H1 (cell line): Measurements from ENCODE around the gene RARA. TPM values are rescaled to one million over a fixed set of nuclear protein-coding genes. Genes with fewer than 3 reads are reported as not detected.
A peak's percentile ranks its signal among the peaks of the same experiment; 100 is the strongest.

Experiments used
- NRF1 ChIP-seq: IDR thresholded peaks from 2 replicates; pipeline ENCODE4 v1.6.1; 2011; ENCODE audit warnings: mild to moderate bottlenecking, low read depth, low read length, improper control_type of control experiment
- TEAD4 ChIP-seq: IDR thresholded peaks from 2 replicates; pipeline ENCODE4 v1.6.1; 2012; ENCODE audit warnings: low read depth, low read length, inconsistent platforms, mixed read lengths
- USF2 ChIP-seq: IDR thresholded peaks from 2 replicates; pipeline ENCODE4 v1.6.1; 2011; ENCODE audit warnings: low read length, improper control_type of control experiment
- polyA plus RNA-seq, 7 experiments: library from polyadenylated mRNA; depleted of rRNA in 3 of 7; stranded (reverse) in 5 of 7; unstranded in 2 of 7; fragments of >200 nt in 5 of 7; fragments of 200-250 nt in 2 of 7; gene quantifications; 1 replicate in 5 of 7; 2 replicates in 1 of 7; 4 replicates in 1 of 7; pipeline versions ENCODE4 v1.2.1 to v1.2.3, GENCODE V29; 2011 to 2013; ENCODE audit warnings: missing spikeins in 2 of 7, mixed read lengths in 2 of 7
- total RNA-seq: library from RNA; stranded (reverse); fragmentation: NEBNext Ultra II Directional; extraction: Animal tissue kit (Norgen Biotek cat#: 25700); gene quantifications from 2 replicates; pipeline ENCODE4 v1.2.1, GENCODE V29; 2021

The RARA gene
- total and polyA plus RNA-seq, 2 of the 8 experiments (the other 6 are each of a cell fraction or from before 2014, with no cell fraction given) = 4.4 to 16.5 TPM

GRCh38 chr17:40341808-40342503, 33.0 kb downstream of the RARA start (continued):
- TF ChIP-seq NRF1 (no peak), USF2 (no peak), TEAD4 (0 out of 2 replicates have a peak, but pooled peaks have one; percentile 2)
